SK-N-SH treated with all-trans-retinoic acid at 6 μM for 48 hours (cell line): ENCODE data around the gene TNC.

Experiments
- ATAC-seq: fragments of 200-7000 bp; cut with Tn5 transposase; 3 replicates; pipeline ENCODE4 v1.9.1; 2020; ENCODE audit warnings: mild to moderate bottlenecking, moderate library complexity
- ARNTL ChIP-seq: fragments of 450-650 bp; formaldehyde crosslinking; IDR thresholded peaks from 2 replicates; pipeline ENCODE4 v1.5.0; 2020; ENCODE audit warnings: low read depth, mild to moderate bottlenecking, moderate library complexity, borderline replicate concordance
- BACH2 ChIP-seq: fragments of 250-450 bp; sonication (Bioruptor Pico); IDR thresholded peaks from 2 replicates; pipeline ENCODE4 v1.9.0; 2021; ENCODE audit warnings: mild to moderate bottlenecking, borderline replicate concordance
- CREB5 ChIP-seq: fragments of 250-450 bp; sonication (Bioruptor Pico); IDR thresholded peaks from 2 replicates; pipeline ENCODE4 v1.5.1; 2020; ENCODE audit warnings: low read depth, mild to moderate bottlenecking, moderate library complexity
- CSDC2 ChIP-seq: fragments of 250-450 bp; sonication (Bioruptor Pico); IDR thresholded peaks from 2 replicates; pipeline ENCODE4 v1.5.0; 2020; ENCODE audit warnings: mild to moderate bottlenecking, moderate library complexity
- ESRRG ChIP-seq: fragments of 250-450 bp; sonication (Bioruptor Pico); IDR thresholded peaks from 2 replicates; pipeline ENCODE4 v1.6.1; 2021; ENCODE audit warnings: mild to moderate bottlenecking
- GLIS3 ChIP-seq: fragments of 250-450 bp; sonication (Bioruptor Pico); IDR thresholded peaks from 2 replicates; pipeline ENCODE4 v1.5.0; 2020; ENCODE audit warnings: mild to moderate bottlenecking, moderate library complexity
- ISL1 ChIP-seq: fragments of 250-450 bp; sonication (Bioruptor Pico); IDR thresholded peaks from 2 replicates; pipeline ENCODE4 v2.1.2; 2022; ENCODE audit warnings: mild to moderate bottlenecking, moderate library complexity
- OSR1 ChIP-seq: fragments of 250-450 bp; sonication (Bioruptor Pico); IDR thresholded peaks from 2 replicates; pipeline ENCODE4 v1.8.0; 2022; ENCODE audit warnings: moderate library complexity, mild to moderate bottlenecking, inconsistent platforms
- PPARA ChIP-seq: fragments of 250-450 bp; sonication (Bioruptor Pico); IDR thresholded peaks from 2 replicates; pipeline ENCODE4 v1.5.0; 2020; ENCODE audit warnings: mild to moderate bottlenecking, borderline replicate concordance
- RARB ChIP-seq: fragments of 250-450 bp; sonication (Bioruptor Pico); IDR thresholded peaks from 2 replicates; pipeline ENCODE4 v1.8.0; 2021; ENCODE audit warnings: mild to moderate bottlenecking, moderate library complexity
- TCF4 ChIP-seq: fragments of 250-450 bp; sonication (Bioruptor Pico); IDR thresholded peaks from 2 replicates; pipeline ENCODE4 v1.8.0; 2021; ENCODE audit warnings: mild to moderate bottlenecking, moderate library complexity, borderline replicate concordance
- TOX ChIP-seq: fragments of 250-450 bp; sonication (Bioruptor Pico); IDR thresholded peaks from 2 replicates; pipeline ENCODE4 v1.8.0; 2021; ENCODE audit warnings: mild to moderate bottlenecking, moderate library complexity, borderline replicate concordance
- ZC3H10 ChIP-seq: fragments of 250-450 bp; sonication (Bioruptor Pico); IDR thresholded peaks from 2 replicates; pipeline ENCODE4 v1.5.1; 2021; ENCODE audit warnings: mild to moderate bottlenecking, moderate library complexity
- ZFP3 ChIP-seq: fragments of 250-450 bp; sonication (Bioruptor Pico); IDR thresholded peaks from 2 replicates; pipeline ENCODE4 v1.5.0; 2020; ENCODE audit warnings: mild to moderate bottlenecking, moderate library complexity
- ZFP30 ChIP-seq: fragments of 450-650 bp; formaldehyde crosslinking; IDR thresholded peaks from 2 replicates; pipeline ENCODE4 v1.5.0; 2022; ENCODE audit warnings: mild to moderate bottlenecking, moderate library complexity
- ZNF565 ChIP-seq: fragments of 450-650 bp; formaldehyde crosslinking; conservative IDR thresholded peaks from 2 replicates; pipeline ENCODE4 v1.5.0; 2020; ENCODE audit warnings: low read depth, mild to moderate bottlenecking, moderate library complexity
- ZNF70 ChIP-seq: fragments of 450-650 bp; formaldehyde crosslinking; IDR thresholded peaks from 2 replicates; pipeline ENCODE4 v1.5.0; 2020; ENCODE audit warnings: mild to moderate bottlenecking, moderate library complexity
- ZNF8 ChIP-seq: fragments of 450-650 bp; formaldehyde crosslinking; IDR thresholded peaks from 2 replicates; pipeline ENCODE4 v1.5.0; 2020; ENCODE audit warnings: mild to moderate bottlenecking, moderate library complexity
- TF ChIP-seq, protein P1 (sequence below): fragments of 250-450 bp; sonication (Bioruptor Pico); IDR thresholded peaks from 2 replicates; pipeline ENCODE4 v1.8.0; 2021; ENCODE audit warnings: low read depth, mild to moderate bottlenecking, moderate library complexity, borderline replicate concordance
- TF ChIP-seq, protein P2 (sequence below): fragments of 250-450 bp; sonication (Bioruptor Pico); IDR thresholded peaks from 2 replicates; pipeline ENCODE4 v1.8.0; 2020; ENCODE audit warnings: mild to moderate bottlenecking, moderate library complexity, borderline replicate concordance
- TF ChIP-seq, protein P3 (sequence below): fragments of 250-450 bp; sonication (Bioruptor Pico); IDR thresholded peaks from 2 replicates; pipeline ENCODE4 v1.5.1; 2021; ENCODE audit warnings: mild to moderate bottlenecking, moderate library complexity
- TF ChIP-seq, protein P4 (sequence below): fragments of 250-450 bp; sonication (Bioruptor Pico); IDR thresholded peaks from 2 replicates; pipeline ENCODE4 v1.5.0; 2020; ENCODE audit warnings: mild to moderate bottlenecking, moderate library complexity

The TNC gene

DNA sequence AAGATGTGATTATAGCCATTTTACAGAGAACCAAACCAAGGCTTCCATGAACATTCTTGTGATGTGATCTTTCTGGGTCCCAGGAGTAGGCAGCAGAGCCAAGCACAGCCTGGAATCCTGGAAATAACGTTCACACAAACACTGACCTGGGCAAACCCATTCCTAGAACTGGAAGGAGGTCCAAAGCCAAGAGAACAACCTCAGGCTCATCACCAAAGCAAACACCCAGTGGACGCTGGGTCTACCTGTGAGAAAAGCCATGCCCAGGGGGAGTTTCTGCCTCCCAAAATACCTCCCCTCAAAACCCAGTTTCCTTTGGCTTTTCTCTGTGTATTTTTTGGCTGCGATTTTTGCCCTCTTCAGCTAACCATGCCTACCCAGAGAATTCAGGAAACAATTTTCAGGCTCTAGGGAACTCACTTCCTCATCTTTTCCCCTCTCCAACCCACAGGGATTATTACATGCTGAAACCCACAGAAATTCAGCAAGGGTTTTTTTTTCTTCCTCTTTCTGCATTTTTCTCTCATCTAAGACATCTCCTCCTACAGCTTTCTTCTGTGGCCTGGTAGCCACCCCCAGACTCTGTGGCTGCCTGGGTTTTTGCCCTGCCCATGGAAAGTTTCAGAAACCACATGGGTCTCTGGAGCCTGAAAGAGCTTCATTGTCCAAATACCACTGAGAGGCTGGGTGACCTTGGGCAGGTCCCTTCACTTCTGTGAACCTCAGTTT lies 75.0 kb downstream of the TNC start:
- no peak for ATAC-seq
- TF ChIP-seq RARB (CRISPR knock-in tag) (no peak), ZFP30 (CRISPR knock-in tag) (no peak), OSR1 (CRISPR knock-in tag) (no peak), PPARA (no peak), ZC3H10 (CRISPR knock-in tag) (no peak), ZFP3 (CRISPR knock-in tag) (no peak), ARNTL (CRISPR knock-in tag) (no peak), TOX (CRISPR knock-in tag) (no peak), ZNF70 (CRISPR knock-in tag) (no peak), CREB5 (CRISPR knock-in tag) (no peak), ZNF565 (CRISPR knock-in tag) (no peak), GLIS3 (CRISPR knock-in tag) (no peak), ZNF8 (CRISPR knock-in tag) (no peak), ESRRG (no peak), BACH2 (CRISPR knock-in tag) (no peak), TCF4 (no peak)
- TF ChIP-seq, protein P1, sequence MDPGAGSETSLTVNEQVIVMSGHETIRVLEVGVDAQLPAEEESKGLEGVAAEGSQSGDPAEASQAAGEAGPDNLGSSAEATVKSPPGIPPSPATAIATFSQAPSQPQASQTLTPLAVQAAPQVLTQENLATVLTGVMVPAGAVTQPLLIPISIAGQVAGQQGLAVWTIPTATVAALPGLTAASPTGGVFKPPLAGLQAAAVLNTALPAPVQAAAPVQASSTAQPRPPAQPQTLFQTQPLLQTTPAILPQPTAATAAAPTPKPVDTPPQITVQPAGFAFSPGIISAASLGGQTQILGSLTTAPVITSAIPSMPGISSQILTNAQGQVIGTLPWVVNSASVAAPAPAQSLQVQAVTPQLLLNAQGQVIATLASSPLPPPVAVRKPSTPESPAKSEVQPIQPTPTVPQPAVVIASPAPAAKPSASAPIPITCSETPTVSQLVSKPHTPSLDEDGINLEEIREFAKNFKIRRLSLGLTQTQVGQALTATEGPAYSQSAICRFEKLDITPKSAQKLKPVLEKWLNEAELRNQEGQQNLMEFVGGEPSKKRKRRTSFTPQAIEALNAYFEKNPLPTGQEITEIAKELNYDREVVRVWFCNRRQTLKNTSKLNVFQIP (CRISPR knock-in tag): no peak
- TF ChIP-seq, protein P2, sequence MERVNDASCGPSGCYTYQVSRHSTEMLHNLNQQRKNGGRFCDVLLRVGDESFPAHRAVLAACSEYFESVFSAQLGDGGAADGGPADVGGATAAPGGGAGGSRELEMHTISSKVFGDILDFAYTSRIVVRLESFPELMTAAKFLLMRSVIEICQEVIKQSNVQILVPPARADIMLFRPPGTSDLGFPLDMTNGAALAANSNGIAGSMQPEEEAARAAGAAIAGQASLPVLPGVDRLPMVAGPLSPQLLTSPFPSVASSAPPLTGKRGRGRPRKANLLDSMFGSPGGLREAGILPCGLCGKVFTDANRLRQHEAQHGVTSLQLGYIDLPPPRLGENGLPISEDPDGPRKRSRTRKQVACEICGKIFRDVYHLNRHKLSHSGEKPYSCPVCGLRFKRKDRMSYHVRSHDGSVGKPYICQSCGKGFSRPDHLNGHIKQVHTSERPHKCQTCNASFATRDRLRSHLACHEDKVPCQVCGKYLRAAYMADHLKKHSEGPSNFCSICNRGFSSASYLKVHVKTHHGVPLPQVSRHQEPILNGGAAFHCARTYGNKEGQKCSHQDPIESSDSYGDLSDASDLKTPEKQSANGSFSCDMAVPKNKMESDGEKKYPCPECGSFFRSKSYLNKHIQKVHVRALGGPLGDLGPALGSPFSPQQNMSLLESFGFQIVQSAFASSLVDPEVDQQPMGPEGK (CRISPR knock-in tag): no peak
- TF ChIP-seq, protein P3, sequence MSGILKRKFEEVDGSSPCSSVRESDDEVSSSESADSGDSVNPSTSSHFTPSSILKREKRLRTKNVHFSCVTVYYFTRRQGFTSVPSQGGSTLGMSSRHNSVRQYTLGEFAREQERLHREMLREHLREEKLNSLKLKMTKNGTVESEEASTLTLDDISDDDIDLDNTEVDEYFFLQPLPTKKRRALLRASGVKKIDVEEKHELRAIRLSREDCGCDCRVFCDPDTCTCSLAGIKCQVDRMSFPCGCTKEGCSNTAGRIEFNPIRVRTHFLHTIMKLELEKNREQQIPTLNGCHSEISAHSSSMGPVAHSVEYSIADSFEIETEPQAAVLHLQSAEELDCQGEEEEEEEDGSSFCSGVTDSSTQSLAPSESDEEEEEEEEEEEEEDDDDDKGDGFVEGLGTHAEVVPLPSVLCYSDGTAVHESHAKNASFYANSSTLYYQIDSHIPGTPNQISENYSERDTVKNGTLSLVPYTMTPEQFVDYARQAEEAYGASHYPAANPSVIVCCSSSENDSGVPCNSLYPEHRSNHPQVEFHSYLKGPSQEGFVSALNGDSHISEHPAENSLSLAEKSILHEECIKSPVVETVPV (CRISPR knock-in tag): no peak
- TF ChIP-seq, protein P4, sequence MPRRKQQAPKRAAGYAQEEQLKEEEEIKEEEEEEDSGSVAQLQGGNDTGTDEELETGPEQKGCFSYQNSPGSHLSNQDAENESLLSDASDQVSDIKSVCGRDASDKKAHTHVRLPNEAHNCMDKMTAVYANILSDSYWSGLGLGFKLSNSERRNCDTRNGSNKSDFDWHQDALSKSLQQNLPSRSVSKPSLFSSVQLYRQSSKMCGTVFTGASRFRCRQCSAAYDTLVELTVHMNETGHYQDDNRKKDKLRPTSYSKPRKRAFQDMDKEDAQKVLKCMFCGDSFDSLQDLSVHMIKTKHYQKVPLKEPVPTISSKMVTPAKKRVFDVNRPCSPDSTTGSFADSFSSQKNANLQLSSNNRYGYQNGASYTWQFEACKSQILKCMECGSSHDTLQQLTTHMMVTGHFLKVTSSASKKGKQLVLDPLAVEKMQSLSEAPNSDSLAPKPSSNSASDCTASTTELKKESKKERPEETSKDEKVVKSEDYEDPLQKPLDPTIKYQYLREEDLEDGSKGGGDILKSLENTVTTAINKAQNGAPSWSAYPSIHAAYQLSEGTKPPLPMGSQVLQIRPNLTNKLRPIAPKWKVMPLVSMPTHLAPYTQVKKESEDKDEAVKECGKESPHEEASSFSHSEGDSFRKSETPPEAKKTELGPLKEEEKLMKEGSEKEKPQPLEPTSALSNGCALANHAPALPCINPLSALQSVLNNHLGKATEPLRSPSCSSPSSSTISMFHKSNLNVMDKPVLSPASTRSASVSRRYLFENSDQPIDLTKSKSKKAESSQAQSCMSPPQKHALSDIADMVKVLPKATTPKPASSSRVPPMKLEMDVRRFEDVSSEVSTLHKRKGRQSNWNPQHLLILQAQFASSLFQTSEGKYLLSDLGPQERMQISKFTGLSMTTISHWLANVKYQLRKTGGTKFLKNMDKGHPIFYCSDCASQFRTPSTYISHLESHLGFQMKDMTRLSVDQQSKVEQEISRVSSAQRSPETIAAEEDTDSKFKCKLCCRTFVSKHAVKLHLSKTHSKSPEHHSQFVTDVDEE (CRISPR knock-in tag): no peak

- no peak; the same call in 2 of the 3 replicates for ATAC-seq
- TF ChIP-seq PPARA: no peak
- TF ChIP-seq ARNTL (CRISPR knock-in tag): no peak
- TF ChIP-seq, protein P1 (CRISPR knock-in tag): no peak
- TF ChIP-seq ISL1 (CRISPR knock-in tag): no peak
- no peak for TF ChIP-seq TOX (CRISPR knock-in tag)
- TF ChIP-seq, protein P4 (CRISPR knock-in tag): no peak
- no peak for TF ChIP-seq CSDC2 (CRISPR knock-in tag)
- TF ChIP-seq ZC3H10 (CRISPR knock-in tag): no peak
- TF ChIP-seq ZNF8 (CRISPR knock-in tag): no peak
- TF ChIP-seq GLIS3 (CRISPR knock-in tag): no peak
- TF ChIP-seq BACH2 (CRISPR knock-in tag): no peak
- no peak for TF ChIP-seq ZNF70 (CRISPR knock-in tag)
- no peak for TF ChIP-seq CREB5 (CRISPR knock-in tag)
- no peak for TF ChIP-seq ZFP30 (CRISPR knock-in tag)
- TF ChIP-seq ZFP3 (CRISPR knock-in tag): no peak
Observed at GRCh38 chr9:115039516-115040120, 78.3 kb downstream of the TNC start.
